ENCODE data around the gene CAMSAP1. TPM values are rescaled to one million over a fixed set of nuclear protein-coding genes. Genes with fewer than 3 reads are reported as not detected.
A peak's percentile ranks its signal among the peaks of the same experiment; 100 is the strongest.

Gene CAMSAP1
- total and polyA plus RNA-seq, 9 of the 15 experiments (the other 6 are each of a cell fraction or from before 2014, with no cell fraction given), result 1.5 to 28.8 (median 14.3) TPM

DNA sequence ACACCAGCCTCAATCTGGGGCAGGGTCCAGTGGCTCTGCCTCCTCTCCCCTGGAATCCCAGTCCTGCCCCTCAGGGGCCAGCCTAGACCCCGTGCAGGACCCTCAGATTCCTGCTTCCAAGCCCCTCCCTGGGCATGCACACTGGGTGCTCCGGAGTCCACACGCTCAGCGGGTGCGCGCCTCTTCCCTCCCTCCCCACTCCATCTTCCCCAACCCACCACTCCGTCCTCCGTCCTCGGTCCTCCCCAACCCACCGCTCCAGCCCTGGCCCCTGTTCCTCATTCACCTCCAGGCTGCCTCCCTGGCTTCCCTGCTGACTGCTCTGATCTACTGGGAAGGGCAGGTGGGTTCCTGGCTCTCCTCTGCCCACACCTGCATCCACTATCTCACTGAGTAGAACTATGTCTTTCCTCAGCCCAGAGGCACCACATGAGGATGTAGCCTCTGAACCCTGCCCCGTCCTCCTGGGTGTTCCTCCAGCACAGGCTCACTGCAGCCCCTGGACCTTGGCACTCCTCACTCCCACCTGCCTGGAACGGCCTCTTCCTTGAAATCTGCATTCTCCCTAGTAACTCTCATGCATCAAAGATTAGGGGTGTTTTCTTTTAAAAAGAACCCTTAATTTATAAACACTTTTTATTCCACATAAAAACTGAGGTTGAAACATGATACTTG, 92.8 kb downstream of the CAMSAP1 start:
- DNase-seq (ENCODE audit: extremely low read depth in 1 of 4, low spot score in 3 of 4) (no peak), FAIRE-seq (no peak), ATAC-seq (no peak)
- no peak overlapping the region for H3K4me3 ChIP-seq
- H2AFZ ChIP-seq (ENCODE audit: low read depth, low read length), result no peak overlapping the region
- peaks cover 3% of the 10 kb centered on the region for H3K9me1 ChIP-seq (ENCODE audit: control insufficient read depth, insufficient read depth, low read length)
- peak overlapping the region in 1 of 2 experiments; percentile 21; a peak in 1 of 4 replicates for H3K9ac ChIP-seq (ENCODE audit: insufficient read depth in 1 of 2, low read depth in 2 of 2, low read length in 2 of 2)
- no peaks in the 10 kb centered on the region for H3K79me2 ChIP-seq (ENCODE audit: control insufficient read depth, insufficient read depth, low read length)
- intact Hi-C loops (cut with micrococcal nuclease), result no loop called here
- no peak overlapping the region for H3K27ac ChIP-seq (ENCODE audit: extremely low read depth, low read depth, low read length)
- H3K4me1 ChIP-seq (replicated peaks in 1 of 2; ENCODE audit: control insufficient read depth in 2 of 2, insufficient read depth in 2 of 2, low read length in 2 of 2), result no peaks in the 10 kb centered on the region
- POLR2A ChIA-PET, result no interaction called here
- CTCF ChIA-PET (ENCODE audit: low intra/inter-chr PET ratio), result interaction anchor here (0.6 kb wide), 1 partner anchor 374 kb away, joined by 6 read pairs; no protein-coding TSS in a partner anchor
- H3K27me3 ChIP-seq (ENCODE audit: control insufficient read depth in 2 of 2, insufficient read depth in 2 of 2, low read length in 2 of 2), result no peaks in the 10 kb centered on the region
- no peaks in the 10 kb centered on the region for H3K9me3 ChIP-seq (replicated peaks; ENCODE audit: control insufficient read depth, insufficient read depth, low read depth, low read length)
- WGBS (ENCODE audit: insufficient coverage, low coverage, missing lambda C conversion rate), result 96% methylated on average over 8 of the region's 12 CpGs
- BruUV-seq (replicated peaks), result no TSS peak
- no peak overlapping the region for H3K4me2 ChIP-seq (ENCODE audit: insufficient read depth, low read length)
- TF ChIP-seq L3MBTL2 (IDR thresholded peaks at IDR 0.05) (no peak), POLR2G (IDR thresholded peaks at IDR 0.05; ENCODE audit: low read depth, low read length) (peak; percentile 25; the same call in 1 of the 2 replicates), NEUROD1 (IDR thresholded peaks at IDR 0.05; ENCODE audit: borderline replicate concordance, low read depth, low read length, partially characterized antibody) (no peak)
- in situ Hi-C loops (cut with MboI), result no loop called here
- 0 out of 2 replicates have a peak, but pooled peaks cover 4% of the 10 kb centered on the region for H4K20me1 ChIP-seq (replicated peaks; ENCODE audit: control insufficient read depth, insufficient read depth, low read length)
- H3K36me3 ChIP-seq (ENCODE audit: control insufficient read depth, insufficient read depth, low read length), result peaks cover 92% of the 10 kb centered on the region; the same call in 2 of the 3 replicates

DNA sequence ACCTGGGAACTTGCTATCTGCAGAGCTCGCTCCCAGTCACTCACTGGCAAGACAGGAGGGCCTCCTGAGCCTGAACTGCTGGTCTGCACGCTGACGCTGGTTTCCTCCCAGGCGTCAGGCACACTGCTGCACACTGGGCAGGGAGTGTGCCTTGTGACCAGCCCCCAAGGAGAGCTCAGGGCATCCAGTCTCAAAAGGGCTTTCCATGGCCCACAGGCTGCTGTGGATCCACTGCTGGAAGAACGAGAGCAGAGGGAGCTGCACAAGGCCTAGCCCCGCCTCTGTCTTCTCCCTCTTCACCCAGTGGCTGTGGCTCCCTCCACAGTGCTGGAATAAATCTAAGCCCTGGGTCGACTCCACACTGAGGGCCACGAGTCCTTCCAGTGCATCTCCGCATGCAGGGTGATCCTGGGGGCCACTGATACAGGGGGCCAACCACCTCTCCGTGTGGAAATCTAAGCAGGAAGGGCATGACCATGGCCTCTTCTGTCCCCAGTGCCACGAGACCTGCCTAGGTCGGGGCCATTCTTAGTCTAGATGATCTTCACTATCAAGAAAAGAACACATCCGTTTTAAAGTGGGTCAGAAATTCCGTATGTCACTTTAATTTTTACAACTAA, 93.6 kb downstream of the CAMSAP1 start:
- no peak for ATAC-seq
- ChIA-PET CTCF (ENCODE audit: low intra/inter-chr PET ratio) (no interaction called here), POLR2A (no interaction called here)
- Histone ChIP-seq H3K4me3 (no peak overlapping the region), H3K27ac (ENCODE audit: extremely low read depth, low read depth, low read length) (no peak overlapping the region), H2AFZ (ENCODE audit: low read depth, low read length) (no peak overlapping the region), H3K9me3 (replicated peaks; ENCODE audit: control insufficient read depth, insufficient read depth, low read depth, low read length) (no peaks in the 10 kb centered on the region), H3K9me1 (ENCODE audit: control insufficient read depth, insufficient read depth, low read length) (peaks cover 3% of the 10 kb centered on the region), H3K79me2 (ENCODE audit: control insufficient read depth, insufficient read depth, low read length) (no peaks in the 10 kb centered on the region), H3K36me3 (ENCODE audit: control insufficient read depth, insufficient read depth, low read length) (peaks cover 87% of the 10 kb centered on the region; the same call in 2 of the 3 replicates), H4K20me1 (replicated peaks; ENCODE audit: control insufficient read depth, insufficient read depth, low read length) (0 out of 2 replicates have a peak, but pooled peaks cover 4% of the 10 kb centered on the region), H3K9ac (ENCODE audit: insufficient read depth in 1 of 2, low read depth in 2 of 2, low read length in 2 of 2) (no peak overlapping the region), H3K27me3 (ENCODE audit: control insufficient read depth in 2 of 2, insufficient read depth in 2 of 2, low read length in 2 of 2) (no peaks in the 10 kb centered on the region), H3K4me1 (replicated peaks in 1 of 2; ENCODE audit: control insufficient read depth in 2 of 2, insufficient read depth in 2 of 2, low read length in 2 of 2) (no peaks in the 10 kb centered on the region), H3K4me2 (ENCODE audit: insufficient read depth, low read length) (no peak overlapping the region)
- FAIRE-seq, result no peak
- DNase-seq (ENCODE audit: extremely low read depth in 1 of 4, low spot score in 3 of 4), result no peak
- in situ Hi-C loops (cut with MboI) (no loop called here), intact Hi-C loops (cut with micrococcal nuclease) (no loop called here)
- no TSS peak for BruUV-seq (replicated peaks)
- WGBS (ENCODE audit: insufficient coverage, low coverage, missing lambda C conversion rate), result 83% methylated on average over 14 of the region's 14 CpGs
- no peak for TF ChIP-seq GTF2F1 (IDR thresholded peaks at IDR 0.05; ENCODE audit: low read depth, low read length)
- TF ChIP-seq, protein P1, sequence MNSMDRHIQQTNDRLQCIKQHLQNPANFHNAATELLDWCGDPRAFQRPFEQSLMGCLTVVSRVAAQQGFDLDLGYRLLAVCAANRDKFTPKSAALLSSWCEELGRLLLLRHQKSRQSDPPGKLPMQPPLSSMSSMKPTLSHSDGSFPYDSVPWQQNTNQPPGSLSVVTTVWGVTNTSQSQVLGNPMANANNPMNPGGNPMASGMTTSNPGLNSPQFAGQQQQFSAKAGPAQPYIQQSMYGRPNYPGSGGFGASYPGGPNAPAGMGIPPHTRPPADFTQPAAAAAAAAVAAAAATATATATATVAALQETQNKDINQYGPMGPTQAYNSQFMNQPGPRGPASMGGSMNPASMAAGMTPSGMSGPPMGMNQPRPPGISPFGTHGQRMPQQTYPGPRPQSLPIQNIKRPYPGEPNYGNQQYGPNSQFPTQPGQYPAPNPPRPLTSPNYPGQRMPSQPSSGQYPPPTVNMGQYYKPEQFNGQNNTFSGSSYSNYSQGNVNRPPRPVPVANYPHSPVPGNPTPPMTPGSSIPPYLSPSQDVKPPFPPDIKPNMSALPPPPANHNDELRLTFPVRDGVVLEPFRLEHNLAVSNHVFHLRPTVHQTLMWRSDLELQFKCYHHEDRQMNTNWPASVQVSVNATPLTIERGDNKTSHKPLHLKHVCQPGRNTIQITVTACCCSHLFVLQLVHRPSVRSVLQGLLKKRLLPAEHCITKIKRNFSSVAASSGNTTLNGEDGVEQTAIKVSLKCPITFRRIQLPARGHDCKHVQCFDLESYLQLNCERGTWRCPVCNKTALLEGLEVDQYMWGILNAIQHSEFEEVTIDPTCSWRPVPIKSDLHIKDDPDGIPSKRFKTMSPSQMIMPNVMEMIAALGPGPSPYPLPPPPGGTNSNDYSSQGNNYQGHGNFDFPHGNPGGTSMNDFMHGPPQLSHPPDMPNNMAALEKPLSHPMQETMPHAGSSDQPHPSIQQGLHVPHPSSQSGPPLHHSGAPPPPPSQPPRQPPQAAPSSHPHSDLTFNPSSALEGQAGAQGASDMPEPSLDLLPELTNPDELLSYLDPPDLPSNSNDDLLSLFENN (IDR thresholded peaks at IDR 0.05; ENCODE audit: low read depth in 2 of 2, low read length in 2 of 2), result no peak
- no peak for TF ChIP-seq MYBL2 (IDR thresholded peaks at IDR 0.05; ENCODE audit: low read depth)
- no peak for TF ChIP-seq MYBL2 (CRISPR knock-in tag; IDR thresholded peaks at IDR 0.05; ENCODE audit: borderline replicate concordance)
- TF ChIP-seq, protein P2, sequence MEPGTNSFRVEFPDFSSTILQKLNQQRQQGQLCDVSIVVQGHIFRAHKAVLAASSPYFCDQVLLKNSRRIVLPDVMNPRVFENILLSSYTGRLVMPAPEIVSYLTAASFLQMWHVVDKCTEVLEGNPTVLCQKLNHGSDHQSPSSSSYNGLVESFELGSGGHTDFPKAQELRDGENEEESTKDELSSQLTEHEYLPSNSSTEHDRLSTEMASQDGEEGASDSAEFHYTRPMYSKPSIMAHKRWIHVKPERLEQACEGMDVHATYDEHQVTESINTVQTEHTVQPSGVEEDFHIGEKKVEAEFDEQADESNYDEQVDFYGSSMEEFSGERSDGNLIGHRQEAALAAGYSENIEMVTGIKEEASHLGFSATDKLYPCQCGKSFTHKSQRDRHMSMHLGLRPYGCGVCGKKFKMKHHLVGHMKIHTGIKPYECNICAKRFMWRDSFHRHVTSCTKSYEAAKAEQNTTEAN (CRISPR knock-in tag; IDR thresholded peaks at IDR 0.05), result no peak
- no peak for TF ChIP-seq CBX2 (IDR thresholded peaks at IDR 0.05; ENCODE audit: insufficient read depth, low read length, poor library complexity, severe bottlenecking)
